Measurements from ENCODE around the gene CACNA1G. TPM values are rescaled to one million over a fixed set of nuclear protein-coding genes. Genes with fewer than 3 reads are reported as not detected.
A peak's percentile ranks its signal among the peaks of the same experiment; 100 is the strongest.

Gene CACNA1G
- total and polyA plus RNA-seq, 2 experiments from 2014 or later, result 19.0 to 46.1 TPM

DNA sequence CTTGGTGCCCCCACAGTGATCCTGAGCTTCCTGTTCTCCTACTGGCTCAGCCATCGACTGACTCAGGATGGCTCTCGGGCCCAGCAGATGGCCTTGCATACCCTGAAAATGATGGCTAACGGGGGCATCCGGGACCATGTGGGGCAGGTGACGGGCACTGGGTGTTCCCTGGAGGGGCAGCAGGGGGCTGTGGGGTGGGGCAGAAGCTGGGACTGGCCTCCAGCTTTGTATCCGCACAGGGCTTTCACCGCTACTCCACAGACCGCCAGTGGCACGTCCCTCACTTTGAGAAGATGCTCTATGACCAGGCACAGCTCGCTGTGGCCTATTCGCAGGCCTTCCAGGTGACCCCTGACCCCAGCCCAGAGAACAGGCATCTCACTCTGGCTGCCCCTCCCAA lies 10.5 kb upstream of the CACNA1G start:
- Histone ChIP-seq H3K9me3 (ENCODE audit: low read depth) (no peaks in the 10 kb centered on the region), H3K36me3 (no peaks in the 10 kb centered on the region), H3K4me3 (no peak overlapping the region), H3K27ac (no peak overlapping the region), H3K4me1 (ENCODE audit: low read depth) (no peaks in the 10 kb centered on the region), H3K27me3 (no peaks in the 10 kb centered on the region)
- TF ChIP-seq, protein P1, sequence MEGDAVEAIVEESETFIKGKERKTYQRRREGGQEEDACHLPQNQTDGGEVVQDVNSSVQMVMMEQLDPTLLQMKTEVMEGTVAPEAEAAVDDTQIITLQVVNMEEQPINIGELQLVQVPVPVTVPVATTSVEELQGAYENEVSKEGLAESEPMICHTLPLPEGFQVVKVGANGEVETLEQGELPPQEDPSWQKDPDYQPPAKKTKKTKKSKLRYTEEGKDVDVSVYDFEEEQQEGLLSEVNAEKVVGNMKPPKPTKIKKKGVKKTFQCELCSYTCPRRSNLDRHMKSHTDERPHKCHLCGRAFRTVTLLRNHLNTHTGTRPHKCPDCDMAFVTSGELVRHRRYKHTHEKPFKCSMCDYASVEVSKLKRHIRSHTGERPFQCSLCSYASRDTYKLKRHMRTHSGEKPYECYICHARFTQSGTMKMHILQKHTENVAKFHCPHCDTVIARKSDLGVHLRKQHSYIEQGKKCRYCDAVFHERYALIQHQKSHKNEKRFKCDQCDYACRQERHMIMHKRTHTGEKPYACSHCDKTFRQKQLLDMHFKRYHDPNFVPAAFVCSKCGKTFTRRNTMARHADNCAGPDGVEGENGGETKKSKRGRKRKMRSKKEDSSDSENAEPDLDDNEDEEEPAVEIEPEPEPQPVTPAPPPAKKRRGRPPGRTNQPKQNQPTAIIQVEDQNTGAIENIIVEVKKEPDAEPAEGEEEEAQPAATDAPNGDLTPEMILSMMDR (IDR thresholded peaks at IDR 0.05; ENCODE audit: low read depth, low read length), result no peak
- DNase-seq (ENCODE audit: low read depth in 1 of 2, low spot score in 1 of 2), result no peak

DNA sequence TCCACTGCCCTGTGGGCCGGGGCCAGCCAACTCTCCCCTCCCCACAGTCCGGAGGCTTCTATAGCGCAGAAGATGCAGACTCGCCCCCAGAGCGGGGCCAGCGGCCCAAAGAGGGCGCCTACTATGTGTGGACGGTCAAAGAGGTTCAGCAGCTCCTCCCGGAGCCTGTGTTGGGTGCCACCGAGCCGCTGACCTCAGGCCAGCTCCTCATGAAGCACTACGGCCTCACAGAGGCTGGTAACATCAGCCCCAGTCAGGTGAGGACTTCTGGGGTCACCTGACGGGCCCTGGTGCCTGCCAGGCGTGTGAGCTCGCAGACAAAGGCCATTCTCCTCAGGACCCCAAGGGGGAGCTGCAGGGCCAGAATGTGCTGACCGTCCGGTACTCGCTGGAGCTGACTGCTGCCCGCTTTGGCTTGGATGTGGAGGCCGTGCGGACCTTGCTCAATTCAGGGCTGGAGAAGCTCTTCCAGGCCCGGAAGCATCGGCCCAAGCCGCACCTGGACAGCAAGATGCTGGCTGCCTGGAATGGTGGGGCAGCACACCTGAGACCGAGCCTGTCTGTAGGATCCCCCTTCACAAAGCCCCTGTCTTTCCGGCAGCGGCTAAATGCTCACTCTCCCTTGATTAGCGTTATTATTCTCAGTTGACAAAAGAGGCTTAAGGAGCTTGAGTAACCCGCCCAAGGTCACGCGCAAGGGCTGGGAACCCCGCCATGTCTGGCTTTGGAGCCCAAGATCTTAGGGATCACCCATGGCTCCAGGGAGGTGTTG lies 9.7 kb upstream of the CACNA1G start:
- TF ChIP-seq, protein P1 (IDR thresholded peaks at IDR 0.05; ENCODE audit: low read depth, low read length), result peak; percentile 91
- H3K27ac ChIP-seq, result no peak overlapping the region
- no peak overlapping the region for H3K4me3 ChIP-seq
- no peaks in the 10 kb centered on the region for H3K27me3 ChIP-seq
- H3K4me1 ChIP-seq (ENCODE audit: low read depth), result no peaks in the 10 kb centered on the region
- DNase-seq (ENCODE audit: low read depth in 1 of 2, low spot score in 1 of 2), result peak; percentile 93 to 94
- no peaks in the 10 kb centered on the region for H3K36me3 ChIP-seq
- H3K9me3 ChIP-seq (ENCODE audit: low read depth), result no peaks in the 10 kb centered on the region

DNA sequence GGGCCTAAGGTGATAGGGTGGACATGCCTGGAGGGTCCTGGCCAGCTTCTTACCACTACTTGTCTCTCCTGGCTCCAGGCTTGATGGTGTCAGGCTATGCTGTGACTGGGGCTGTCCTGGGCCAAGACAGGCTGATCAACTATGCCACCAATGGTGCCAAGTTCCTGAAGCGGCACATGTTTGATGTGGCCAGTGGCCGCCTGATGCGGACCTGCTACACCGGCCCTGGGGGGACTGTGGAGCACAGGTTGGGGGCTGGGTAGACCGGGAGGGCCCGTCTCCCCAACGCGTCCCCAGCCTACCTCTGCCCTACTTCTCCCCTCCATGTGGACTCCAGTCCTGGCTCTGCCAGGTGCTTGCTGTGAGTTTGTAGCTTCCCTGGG lies 9.1 kb upstream of the CACNA1G start:
- Histone ChIP-seq H3K27me3 (no peaks in the 10 kb centered on the region), H3K36me3 (no peaks in the 10 kb centered on the region), H3K9me3 (ENCODE audit: low read depth) (no peaks in the 10 kb centered on the region), H3K4me3 (no peak overlapping the region), H3K4me1 (ENCODE audit: low read depth) (no peaks in the 10 kb centered on the region), H3K27ac (no peak overlapping the region)
- TF ChIP-seq, protein P1 (IDR thresholded peaks at IDR 0.05; ENCODE audit: low read depth, low read length), result no peak
- no peak for DNase-seq (ENCODE audit: low read depth in 1 of 2, low spot score in 1 of 2)

DNA sequence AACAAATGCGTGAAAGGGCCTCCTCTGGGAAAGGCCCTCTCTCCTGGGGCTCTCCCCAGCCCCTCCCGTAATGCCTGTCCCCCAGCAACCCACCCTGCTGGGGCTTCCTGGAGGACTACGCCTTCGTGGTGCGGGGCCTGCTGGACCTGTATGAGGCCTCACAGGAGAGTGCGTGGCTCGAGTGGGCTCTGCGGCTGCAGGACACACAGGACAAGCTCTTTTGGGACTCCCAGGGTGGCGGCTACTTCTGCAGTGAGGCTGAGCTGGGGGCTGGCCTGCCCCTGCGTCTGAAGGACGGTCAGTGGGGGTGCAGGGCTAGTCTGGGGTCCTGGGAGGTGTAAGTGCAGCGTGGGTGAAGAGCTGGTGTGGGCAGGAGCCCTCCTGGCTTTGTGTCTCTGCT lies 8.6 kb upstream of the CACNA1G start:
- TF ChIP-seq, protein P1 (IDR thresholded peaks at IDR 0.05; ENCODE audit: low read depth, low read length), result no peak
- no peak for DNase-seq (ENCODE audit: low read depth in 1 of 2, low spot score in 1 of 2)
- Histone ChIP-seq H3K27ac (no peak overlapping the region), H3K4me3 (no peak overlapping the region), H3K27me3 (no peaks in the 10 kb centered on the region), H3K36me3 (no peaks in the 10 kb centered on the region), H3K4me1 (ENCODE audit: low read depth) (no peaks in the 10 kb centered on the region), H3K9me3 (ENCODE audit: low read depth) (no peaks in the 10 kb centered on the region)

DNA sequence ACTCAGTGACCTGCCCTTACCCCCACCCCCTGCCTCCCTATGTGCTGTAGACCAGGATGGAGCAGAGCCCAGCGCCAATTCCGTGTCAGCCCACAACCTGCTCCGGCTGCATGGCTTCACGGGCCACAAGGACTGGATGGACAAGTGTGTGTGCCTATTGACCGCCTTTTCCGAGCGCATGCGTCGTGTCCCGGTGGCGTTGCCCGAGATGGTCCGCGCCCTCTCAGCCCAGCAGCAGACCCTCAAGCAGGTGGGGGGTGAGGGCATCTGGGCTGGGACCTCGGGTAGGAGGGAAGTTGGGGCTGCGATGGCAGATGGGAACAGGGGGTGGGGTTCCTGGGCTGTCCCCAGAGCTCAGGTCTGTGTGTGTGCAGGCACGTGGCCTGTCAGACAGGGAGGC lies 6.3 kb upstream of the CACNA1G start:
- Histone ChIP-seq H3K9me3 (ENCODE audit: low read depth) (no peaks in the 10 kb centered on the region), H3K27me3 (peaks cover 13% of the 10 kb centered on the region), H3K4me1 (ENCODE audit: low read depth) (no peaks in the 10 kb centered on the region), H3K27ac (no peak overlapping the region), H3K36me3 (no peaks in the 10 kb centered on the region), H3K4me3 (no peak overlapping the region)
- DNase-seq (ENCODE audit: low read depth in 1 of 2, low spot score in 1 of 2), result no peak
- TF ChIP-seq, protein P1 (IDR thresholded peaks at IDR 0.05; ENCODE audit: low read depth, low read length), result no peak

Data from cardiac muscle cell (in vitro differentiated cells and primary cell).